Liver (tissue), 9 donors: ENCODE results near the gene ESRRB. TPM values are rescaled to one million over a fixed set of nuclear protein-coding genes. Genes with fewer than 3 reads are reported as not detected.

Experiments
- DNase-seq: peaks from one replicate; pipeline ENCODE4 v3.0.0-alpha.2; 2017; ENCODE audit warnings: low spot score
- H3K27ac ChIP-seq, 2 donors: one replicate each; pipeline ENCODE4 v1.7.0; 2013; ENCODE audit warnings: inconsistent platforms in 2 of 2, low read length in 2 of 2, control low read depth in 1 of 2, low read depth in 1 of 2, mild to moderate bottlenecking in 1 of 2
- H3K27me3 ChIP-seq, 4 donors: one replicate each; pipeline versions ENCODE4 v1.6.1 to v1.7.0; 2013; ENCODE audit warnings: low read length in 3 of 4, inconsistent platforms in 1 of 4, mild to moderate bottlenecking in 1 of 4, moderate library complexity in 1 of 4; ENCODE audit not compliant: control insufficient read depth in 4 of 4, insufficient read depth in 4 of 4
- H3K36me3 ChIP-seq, 4 donors: one replicate each; pipeline versions ENCODE4 v1.6.1 to v1.7.0; 2013; ENCODE audit warnings: low read length in 3 of 4, mild to moderate bottlenecking in 3 of 4, low read depth in 1 of 4, moderate library complexity in 1 of 4; ENCODE audit not compliant: control insufficient read depth in 4 of 4, insufficient read depth in 3 of 4
- H3K4me1 ChIP-seq, 4 donors: one replicate each; pipeline versions ENCODE4 v1.6.1 to v1.7.0; 2013; ENCODE audit warnings: low read length in 3 of 4, mild to moderate bottlenecking in 3 of 4, moderate library complexity in 1 of 4; ENCODE audit not compliant: control insufficient read depth in 4 of 4, insufficient read depth in 4 of 4
- H3K4me3 ChIP-seq, 3 donors: one replicate each; pipeline versions ENCODE4 v1.6.1 to v1.7.0; 2013; ENCODE audit warnings: low read length in 3 of 3, control low read depth in 1 of 3, low read depth in 1 of 3, mild to moderate bottlenecking in 1 of 3
- H3K9ac ChIP-seq, 2 donors: one replicate each; pipeline ENCODE4 v1.7.0; 2013; ENCODE audit warnings: low read length in 2 of 2, mild to moderate bottlenecking in 2 of 2, moderate library complexity in 2 of 2, control low read depth in 1 of 2, low read depth in 1 of 2
- H3K9me3 ChIP-seq, 4 donors: one replicate each; pipeline versions ENCODE4 v1.6.1 to v1.7.0; 2013; ENCODE audit warnings: low read length in 3 of 4; ENCODE audit not compliant: control insufficient read depth in 4 of 4
- ATF3 ChIP-seq: IDR thresholded peaks from 2 replicates; pipeline ENCODE4 v1.6.1; 2016; ENCODE audit warnings: antibody characterized with exemption
- EGR1 ChIP-seq, 2 donors: IDR thresholded peaks; 2 replicates each; pipeline ENCODE4 v1.6.1; 2016 to 2018; ENCODE audit warnings: antibody characterized with exemption in 2 of 2, low read depth in 2 of 2
- FOXA1 ChIP-seq: IDR thresholded peaks from 2 replicates; pipeline ENCODE4 v1.6.1; 2016; ENCODE audit warnings: antibody characterized with exemption
- FOXA2 ChIP-seq: IDR thresholded peaks from 2 replicates; pipeline ENCODE4 v1.6.1; 2016; ENCODE audit warnings: antibody characterized with exemption
- GABPA ChIP-seq, 2 donors: IDR thresholded peaks in 1 of 2; conservative IDR thresholded peaks in 1 of 2; 2 replicates each; pipeline ENCODE4 v1.6.1; 2016; ENCODE audit warnings: antibody characterized with exemption in 2 of 2, mild to moderate bottlenecking in 1 of 2, moderate library complexity in 1 of 2
- HNF4A ChIP-seq, 2 donors: conservative IDR thresholded peaks; 2 replicates each; pipeline ENCODE4 v1.6.1; 2016; ENCODE audit warnings: antibody characterized with exemption in 2 of 2, mild to moderate bottlenecking in 2 of 2
- HNF4G ChIP-seq: IDR thresholded peaks from 2 replicates; pipeline ENCODE4 v1.6.1; 2016; ENCODE audit warnings: antibody characterized with exemption
- JUND ChIP-seq, 2 donors: IDR thresholded peaks; 2 replicates each; pipeline ENCODE4 v1.6.1; 2016; ENCODE audit warnings: antibody characterized with exemption in 2 of 2
- MAX ChIP-seq: IDR thresholded peaks from 2 replicates; pipeline ENCODE4 v1.6.1; 2016; ENCODE audit warnings: antibody characterized with exemption
- NR2F2 ChIP-seq: IDR thresholded peaks from 2 replicates; pipeline ENCODE4 v1.6.1; 2016; ENCODE audit warnings: antibody characterized with exemption
- RAD21 ChIP-seq, 2 donors: IDR thresholded peaks; 2 replicates each; pipeline ENCODE4 v1.6.1; 2016; ENCODE audit warnings: antibody characterized with exemption in 2 of 2, mild to moderate bottlenecking in 2 of 2
- RXRA ChIP-seq, 2 donors: IDR thresholded peaks; 2 replicates each; pipeline ENCODE4 v1.6.1; 2017 to 2018; ENCODE audit warnings: antibody characterized with exemption in 2 of 2, mild to moderate bottlenecking in 1 of 2
- SP1 ChIP-seq: IDR thresholded peaks from 2 replicates; pipeline ENCODE4 v1.6.1; 2018; ENCODE audit warnings: antibody characterized with exemption, mild to moderate bottlenecking
- YY1 ChIP-seq: IDR thresholded peaks from 2 replicates; pipeline ENCODE4 v1.6.1; 2016; ENCODE audit warnings: antibody characterized with exemption, mild to moderate bottlenecking
- WGBS: extraction: QIAGEN DNeasy Blood & Tissue Kit; methylation state at CpG from one replicate; pipeline ENCODE4 v1.1.7; 2013; 5-methylcytosine and 5-hydroxymethylcytosine counted together
- polyA plus RNA-seq, 2 donors: library from polyadenylated mRNA; stranded (reverse) in 1 of 2; unstranded in 1 of 2; fragments of 200-250 nt in 1 of 2; fragments of >200 nt in 1 of 2; fragmentation: Nextera tagmentation in 1 of 2; extraction: Ambion mirVana in 1 of 2; gene quantifications; one replicate each; pipeline versions ENCODE4 v1.2.1 to v1.2.3, GENCODE V29; 2013 to 2015
- total RNA-seq, 2 donors: library from RNA; depleted of rRNA; stranded (reverse); fragments of >200 nt; gene quantifications; one replicate each; pipeline ENCODE4 v1.2.3, GENCODE V29; 2014
- TF ChIP-seq, protein P1 (sequence below): IDR thresholded peaks from 2 replicates; pipeline ENCODE4 v1.6.1; 2016; ENCODE audit warnings: antibody characterized with exemption
- TF ChIP-seq, protein P2 (sequence below): IDR thresholded peaks from 2 replicates; pipeline ENCODE4 v1.6.1; 2016; ENCODE audit warnings: antibody characterized with exemption, mild to moderate bottlenecking
- TF ChIP-seq, protein P3 (sequence below): fragments of 150-350 bp; IDR thresholded peaks from 2 replicates; pipeline ENCODE4 v1.5.1; 2017; ENCODE audit warnings: improper control_type of control experiment, low read depth, low read length; ENCODE audit not compliant: missing input control
- donor health status: healthy.
- donor health status: healthy.
- donor health status: healthy.
- donor health status: healthy.
- donor health status: healthy.

Gene ESRRB
- total and polyA plus RNA-seq, 4 donors = 0.08 to 0.21 (median 0.11) TPM

GRCh38 chr14:76430017-76430416 is 54.1 kb downstream of the ESRRB start:
- Histone ChIP-seq H3K36me3 (no peaks in the 10 kb centered on the region), H3K27ac (no peak overlapping the region), H3K27me3 (no peaks in the 10 kb centered on the region), H3K9ac (no peak overlapping the region), H3K9me3 (no peaks in the 10 kb centered on the region), H3K4me3 (no peak overlapping the region), H3K4me1 (no peaks in the 10 kb centered on the region)
- DNase-seq = no peak
- WGBS = 87% methylated on average over 1 of the region's 1 CpG
- TF ChIP-seq HNF4A (conservative IDR thresholded peaks at IDR 0.05) = no peak
- no peak for TF ChIP-seq SP1
- no peak for TF ChIP-seq YY1
- TF ChIP-seq, protein P1, sequence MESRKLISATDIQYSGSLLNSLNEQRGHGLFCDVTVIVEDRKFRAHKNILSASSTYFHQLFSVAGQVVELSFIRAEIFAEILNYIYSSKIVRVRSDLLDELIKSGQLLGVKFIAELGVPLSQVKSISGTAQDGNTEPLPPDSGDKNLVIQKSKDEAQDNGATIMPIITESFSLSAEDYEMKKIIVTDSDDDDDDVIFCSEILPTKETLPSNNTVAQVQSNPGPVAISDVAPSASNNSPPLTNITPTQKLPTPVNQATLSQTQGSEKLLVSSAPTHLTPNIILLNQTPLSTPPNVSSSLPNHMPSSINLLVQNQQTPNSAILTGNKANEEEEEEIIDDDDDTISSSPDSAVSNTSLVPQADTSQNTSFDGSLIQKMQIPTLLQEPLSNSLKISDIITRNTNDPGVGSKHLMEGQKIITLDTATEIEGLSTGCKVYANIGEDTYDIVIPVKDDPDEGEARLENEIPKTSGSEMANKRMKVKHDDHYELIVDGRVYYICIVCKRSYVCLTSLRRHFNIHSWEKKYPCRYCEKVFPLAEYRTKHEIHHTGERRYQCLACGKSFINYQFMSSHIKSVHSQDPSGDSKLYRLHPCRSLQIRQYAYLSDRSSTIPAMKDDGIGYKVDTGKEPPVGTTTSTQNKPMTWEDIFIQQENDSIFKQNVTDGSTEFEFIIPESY = no peak
- no peak for TF ChIP-seq MAX
- TF ChIP-seq FOXA2 = no peak
- TF ChIP-seq ATF3 = no peak
- TF ChIP-seq GABPA (IDR thresholded peaks at IDR 0.05 in 1 of 2, conservative IDR thresholded peaks at IDR 0.05 in 1 of 2) = no peak
- TF ChIP-seq, protein P2, sequence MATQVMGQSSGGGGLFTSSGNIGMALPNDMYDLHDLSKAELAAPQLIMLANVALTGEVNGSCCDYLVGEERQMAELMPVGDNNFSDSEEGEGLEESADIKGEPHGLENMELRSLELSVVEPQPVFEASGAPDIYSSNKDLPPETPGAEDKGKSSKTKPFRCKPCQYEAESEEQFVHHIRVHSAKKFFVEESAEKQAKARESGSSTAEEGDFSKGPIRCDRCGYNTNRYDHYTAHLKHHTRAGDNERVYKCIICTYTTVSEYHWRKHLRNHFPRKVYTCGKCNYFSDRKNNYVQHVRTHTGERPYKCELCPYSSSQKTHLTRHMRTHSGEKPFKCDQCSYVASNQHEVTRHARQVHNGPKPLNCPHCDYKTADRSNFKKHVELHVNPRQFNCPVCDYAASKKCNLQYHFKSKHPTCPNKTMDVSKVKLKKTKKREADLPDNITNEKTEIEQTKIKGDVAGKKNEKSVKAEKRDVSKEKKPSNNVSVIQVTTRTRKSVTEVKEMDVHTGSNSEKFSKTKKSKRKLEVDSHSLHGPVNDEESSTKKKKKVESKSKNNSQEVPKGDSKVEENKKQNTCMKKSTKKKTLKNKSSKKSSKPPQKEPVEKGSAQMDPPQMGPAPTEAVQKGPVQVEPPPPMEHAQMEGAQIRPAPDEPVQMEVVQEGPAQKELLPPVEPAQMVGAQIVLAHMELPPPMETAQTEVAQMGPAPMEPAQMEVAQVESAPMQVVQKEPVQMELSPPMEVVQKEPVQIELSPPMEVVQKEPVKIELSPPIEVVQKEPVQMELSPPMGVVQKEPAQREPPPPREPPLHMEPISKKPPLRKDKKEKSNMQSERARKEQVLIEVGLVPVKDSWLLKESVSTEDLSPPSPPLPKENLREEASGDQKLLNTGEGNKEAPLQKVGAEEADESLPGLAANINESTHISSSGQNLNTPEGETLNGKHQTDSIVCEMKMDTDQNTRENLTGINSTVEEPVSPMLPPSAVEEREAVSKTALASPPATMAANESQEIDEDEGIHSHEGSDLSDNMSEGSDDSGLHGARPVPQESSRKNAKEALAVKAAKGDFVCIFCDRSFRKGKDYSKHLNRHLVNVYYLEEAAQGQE = no peak
- TF ChIP-seq, protein P3, sequence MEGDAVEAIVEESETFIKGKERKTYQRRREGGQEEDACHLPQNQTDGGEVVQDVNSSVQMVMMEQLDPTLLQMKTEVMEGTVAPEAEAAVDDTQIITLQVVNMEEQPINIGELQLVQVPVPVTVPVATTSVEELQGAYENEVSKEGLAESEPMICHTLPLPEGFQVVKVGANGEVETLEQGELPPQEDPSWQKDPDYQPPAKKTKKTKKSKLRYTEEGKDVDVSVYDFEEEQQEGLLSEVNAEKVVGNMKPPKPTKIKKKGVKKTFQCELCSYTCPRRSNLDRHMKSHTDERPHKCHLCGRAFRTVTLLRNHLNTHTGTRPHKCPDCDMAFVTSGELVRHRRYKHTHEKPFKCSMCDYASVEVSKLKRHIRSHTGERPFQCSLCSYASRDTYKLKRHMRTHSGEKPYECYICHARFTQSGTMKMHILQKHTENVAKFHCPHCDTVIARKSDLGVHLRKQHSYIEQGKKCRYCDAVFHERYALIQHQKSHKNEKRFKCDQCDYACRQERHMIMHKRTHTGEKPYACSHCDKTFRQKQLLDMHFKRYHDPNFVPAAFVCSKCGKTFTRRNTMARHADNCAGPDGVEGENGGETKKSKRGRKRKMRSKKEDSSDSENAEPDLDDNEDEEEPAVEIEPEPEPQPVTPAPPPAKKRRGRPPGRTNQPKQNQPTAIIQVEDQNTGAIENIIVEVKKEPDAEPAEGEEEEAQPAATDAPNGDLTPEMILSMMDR = no peak
- TF ChIP-seq EGR1 (IDR thresholded peaks at IDR 0.05; ENCODE audit: low read depth in 2 of 2) = no peak
- TF ChIP-seq RXRA (IDR thresholded peaks at IDR 0.05) = no peak
- TF ChIP-seq JUND (IDR thresholded peaks at IDR 0.05) = no peak

DNA sequence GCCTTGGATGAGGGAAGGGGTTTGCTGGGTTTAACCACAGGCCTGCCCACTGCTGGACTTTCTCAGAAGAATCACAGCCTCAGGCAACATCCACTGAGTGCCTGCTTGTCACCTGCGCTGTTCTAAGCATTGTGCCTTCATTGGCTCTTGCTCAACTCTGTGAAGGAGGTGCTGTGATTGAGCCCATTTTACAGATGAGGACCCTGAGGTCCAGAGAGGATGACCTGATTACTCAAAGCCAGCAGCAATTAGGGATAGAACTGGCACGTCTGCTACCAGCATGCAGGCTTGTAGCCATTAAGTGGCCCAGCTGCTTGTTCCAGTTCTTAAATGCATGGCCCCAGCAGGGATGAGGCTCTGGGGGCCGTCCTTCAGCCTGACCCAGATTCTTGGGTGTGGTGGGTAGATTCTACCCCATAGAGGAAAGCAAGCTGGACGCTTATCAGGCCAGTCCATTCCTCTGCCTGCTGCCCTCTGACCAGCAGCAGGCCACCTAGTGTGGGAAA is 54.6 kb downstream of the ESRRB start:
- Histone ChIP-seq H3K4me1 (no peaks in the 10 kb centered on the region), H3K27me3 (no peaks in the 10 kb centered on the region), H3K27ac (no peak overlapping the region), H3K9me3 (no peaks in the 10 kb centered on the region), H3K4me3 (no peak overlapping the region), H3K9ac (no peak overlapping the region), H3K36me3 (no peaks in the 10 kb centered on the region)
- no peak for DNase-seq
- 87% methylated on average over 4 of the region's 4 CpGs for WGBS
- TF ChIP-seq, protein P3 = no peak
- TF ChIP-seq YY1 = no peak
- no peak for TF ChIP-seq NR2F2
- TF ChIP-seq GABPA (IDR thresholded peaks at IDR 0.05 in 1 of 2, conservative IDR thresholded peaks at IDR 0.05 in 1 of 2) = no peak
- TF ChIP-seq RXRA (IDR thresholded peaks at IDR 0.05) = no peak
- TF ChIP-seq SP1 = no peak
- no peak for TF ChIP-seq HNF4A (conservative IDR thresholded peaks at IDR 0.05)
- TF ChIP-seq HNF4G = no peak
- TF ChIP-seq, protein P2 = no peak
- TF ChIP-seq JUND (IDR thresholded peaks at IDR 0.05) = no peak
- TF ChIP-seq FOXA1 = no peak
- no peak for TF ChIP-seq RAD21 (IDR thresholded peaks at IDR 0.05)
